Limb (tissue), 2 donors: Measurements from ENCODE around the gene ENO3.

ENCODE experiments used
- DNase-seq, 2 donors: peaks; one replicate each; pipeline ENCODE4 v3.0.0-alpha.2; 2016; ENCODE audit errors: extremely low spot score in 2 of 2

ENO3 gene

DNA sequence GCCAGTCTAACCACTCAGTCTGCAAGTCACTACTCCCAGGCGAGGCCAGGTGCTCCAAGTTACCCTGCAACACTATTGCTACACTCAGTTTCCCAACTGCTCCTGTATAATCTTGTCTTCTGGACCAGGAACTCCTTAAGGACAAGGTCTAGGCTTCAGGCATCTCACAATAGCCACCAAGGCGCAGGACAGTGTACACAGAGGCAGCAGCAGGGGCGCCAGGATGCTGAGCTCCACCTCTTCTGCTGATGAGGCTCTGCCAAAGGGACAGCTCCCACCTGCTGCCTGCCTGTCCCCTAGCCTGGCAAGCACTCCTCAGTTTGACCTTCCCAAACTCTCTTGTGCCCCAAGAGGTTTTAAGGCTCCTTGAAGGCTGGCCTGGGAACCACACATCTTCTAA lies 14.5 kb upstream of the ENO3 start:
- no peak for DNase-seq

DNA sequence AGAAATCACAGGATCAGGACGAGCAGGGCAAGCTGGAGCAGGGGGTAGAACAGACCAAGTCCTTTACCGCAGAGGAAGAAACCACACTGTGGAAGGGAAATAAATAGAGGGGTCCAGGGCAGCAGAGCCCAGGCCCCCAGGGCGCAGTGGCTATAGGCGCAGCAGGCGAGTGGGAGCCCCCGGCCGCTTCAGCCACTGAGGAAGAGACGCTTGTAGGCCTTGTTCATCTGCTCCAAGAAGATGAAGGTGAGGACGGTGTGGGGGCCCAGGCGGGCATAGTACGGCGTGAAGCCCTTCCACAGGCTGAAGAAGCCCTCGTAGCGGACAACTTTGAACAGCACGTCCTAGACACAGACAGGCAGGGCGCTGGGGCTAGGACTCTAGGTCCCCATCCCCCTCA lies 13.4 kb upstream of the ENO3 start:
- DNase-seq = no peak

DNA sequence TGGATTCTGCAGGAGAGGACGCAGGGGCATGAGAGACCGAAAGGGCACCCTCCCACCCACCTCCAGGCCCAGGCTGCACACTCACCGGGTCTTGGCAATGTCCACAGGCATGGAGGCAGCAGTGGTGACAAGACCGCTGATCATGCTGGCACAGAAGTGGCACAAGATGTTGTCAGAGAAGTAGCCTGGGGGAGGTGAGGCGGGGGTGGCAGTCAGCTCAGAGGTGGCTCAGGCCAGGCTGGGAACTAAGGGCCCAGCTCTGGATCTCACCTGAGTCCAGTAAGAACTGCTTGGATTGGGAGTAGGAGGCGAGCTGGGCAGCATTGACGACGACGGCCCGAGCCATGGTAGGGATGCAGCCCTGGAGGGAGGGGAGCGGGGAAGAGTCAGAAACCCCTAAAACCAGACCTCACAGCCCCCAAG lies 12.8 kb upstream of the ENO3 start:
- DNase-seq = no peak

DNA sequence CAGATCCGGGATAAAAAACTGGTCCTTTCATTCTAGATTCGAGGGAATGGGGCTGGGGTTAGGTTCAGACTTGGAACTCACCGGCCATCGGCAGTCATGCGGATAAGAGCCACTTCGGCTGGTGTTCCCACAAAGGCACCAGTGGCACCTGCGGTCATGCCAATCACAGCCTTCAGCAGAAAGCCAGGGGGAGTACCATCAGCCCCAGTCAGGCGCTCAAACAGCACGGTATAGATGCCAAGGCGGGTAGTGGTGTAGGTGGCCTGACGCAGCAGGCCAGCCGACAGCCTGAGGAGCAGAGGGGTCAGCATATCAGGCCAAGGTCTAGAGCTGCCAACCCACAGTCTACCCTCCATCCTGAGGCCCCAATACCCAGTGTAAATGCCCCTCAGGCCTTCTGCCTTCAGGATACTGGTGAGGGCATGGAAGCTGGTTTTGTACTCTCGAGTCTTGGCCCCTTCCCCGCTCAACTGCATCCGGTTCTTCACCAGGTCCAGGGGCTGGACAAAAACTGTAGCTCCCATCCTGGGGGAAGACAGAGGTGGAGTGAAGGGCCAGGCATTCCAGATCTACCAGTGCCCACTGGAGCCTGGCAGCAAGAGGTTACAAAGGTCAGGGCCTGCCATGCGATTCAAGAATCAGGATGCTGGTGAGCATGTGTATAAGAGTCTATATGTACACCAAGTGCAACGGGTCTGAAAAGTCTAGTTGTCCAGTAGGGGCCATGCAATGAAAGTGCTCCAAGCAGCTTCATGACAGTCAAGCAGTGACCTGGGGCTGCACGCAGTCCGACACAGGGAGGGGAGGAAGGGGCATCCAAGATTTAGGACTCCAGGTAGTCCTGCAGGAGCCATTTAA lies 12.0 kb upstream of the ENO3 start:
- DNase-seq = no peak

DNA sequence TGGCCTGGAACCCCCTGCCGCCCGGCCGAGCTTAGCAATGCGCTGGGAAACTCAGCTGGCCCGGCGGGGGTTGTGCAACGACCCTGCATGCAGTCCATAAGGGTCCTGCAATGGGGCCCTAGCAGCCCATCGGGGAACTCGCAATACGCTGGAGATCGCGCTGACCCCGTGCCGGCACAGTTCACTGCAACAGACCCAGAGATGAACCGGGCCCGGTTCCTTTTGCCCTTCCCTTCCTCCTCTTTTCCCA lies 11.4 kb upstream of the ENO3 start:
- no peak for DNase-seq

DNA sequence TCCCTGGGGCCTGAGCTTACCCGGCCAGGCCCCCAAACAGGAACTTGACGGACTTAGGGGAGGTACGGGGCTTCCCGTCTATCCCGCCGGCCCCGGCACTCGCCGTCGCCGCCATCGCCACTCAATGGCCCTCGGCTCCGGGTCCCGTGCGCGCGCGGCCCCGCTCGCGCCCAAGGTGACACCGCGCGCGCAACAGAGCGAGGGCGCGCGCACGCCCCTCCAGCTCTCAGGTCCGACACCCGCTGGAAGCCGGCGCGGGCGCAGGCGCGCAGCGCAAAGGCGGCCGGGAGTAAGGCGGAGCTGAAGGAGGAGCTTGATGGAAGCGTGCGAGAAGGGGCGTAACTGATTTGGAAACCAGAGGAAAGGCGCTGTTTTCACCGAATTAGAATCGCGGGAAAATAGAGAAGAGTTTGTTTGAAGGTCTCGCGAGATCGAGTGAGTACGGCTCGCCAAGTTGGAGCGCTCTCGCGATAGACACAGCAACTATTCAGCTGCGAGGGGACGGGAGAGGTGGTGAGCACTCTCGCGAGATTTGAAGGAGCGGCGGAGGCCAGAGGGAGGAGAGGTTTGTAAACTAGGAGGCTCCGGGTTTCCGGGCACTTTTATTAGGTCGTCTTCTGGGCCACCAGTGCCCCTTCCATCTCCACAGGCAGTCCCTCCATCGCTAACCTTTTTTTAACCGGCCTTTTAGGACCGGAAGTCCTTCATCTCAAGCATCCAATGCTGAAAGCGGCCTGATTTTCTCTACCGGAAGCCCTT lies 10.9 kb upstream of the ENO3 start, which contains the start of the genes RNF167 and SLC25A11:
RNF167 (plus strand) TSS at position 473 of the 759 bp plus-strand sequence. CDS start 642 bp downstream, outside the sequence.
SLC25A11 (minus strand) TSS at position 251 of the 759 bp plus-strand sequence; CDS start at position 115, 136 bp downstream.
- DNase-seq = peak; percentile 95 to 100

DNA sequence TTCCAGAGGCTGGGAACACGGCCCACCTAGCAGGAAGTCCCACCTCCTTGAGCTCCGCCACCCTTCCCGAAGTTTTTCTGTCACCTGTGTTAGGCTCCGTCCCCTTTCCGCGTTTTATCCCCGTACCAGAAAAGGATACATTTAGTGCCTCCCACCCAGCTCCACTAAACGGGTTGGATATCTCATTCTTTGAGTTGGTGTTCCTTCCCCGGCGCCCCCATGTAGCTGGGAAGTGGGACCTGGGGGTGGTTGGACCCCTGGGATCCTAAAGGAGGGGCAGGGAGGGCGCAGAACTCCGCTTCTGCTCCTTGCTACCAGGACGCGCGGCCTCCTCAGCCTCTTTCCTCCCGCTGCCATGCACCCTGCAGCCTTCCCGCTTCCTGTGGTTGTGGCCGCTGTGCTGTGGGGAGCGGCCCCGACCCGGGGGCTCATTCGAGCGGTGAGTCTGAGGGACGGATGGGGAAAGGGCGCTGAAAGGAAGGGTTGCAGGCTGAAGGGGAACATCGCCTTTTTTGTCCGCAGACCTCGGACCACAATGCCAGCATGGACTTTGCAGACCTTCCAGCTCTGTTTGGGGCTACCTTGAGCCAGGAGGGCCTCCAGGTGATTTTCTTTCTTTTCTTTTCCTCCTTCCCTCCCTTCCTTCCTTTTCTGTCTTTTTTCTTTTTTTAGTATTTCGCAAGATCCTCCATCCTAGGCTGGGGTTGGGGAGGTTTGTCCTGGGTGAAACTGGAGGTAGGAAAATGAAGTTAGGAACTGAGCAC lies 10.2 kb upstream of the ENO3 start:
- no peak for DNase-seq

DNA sequence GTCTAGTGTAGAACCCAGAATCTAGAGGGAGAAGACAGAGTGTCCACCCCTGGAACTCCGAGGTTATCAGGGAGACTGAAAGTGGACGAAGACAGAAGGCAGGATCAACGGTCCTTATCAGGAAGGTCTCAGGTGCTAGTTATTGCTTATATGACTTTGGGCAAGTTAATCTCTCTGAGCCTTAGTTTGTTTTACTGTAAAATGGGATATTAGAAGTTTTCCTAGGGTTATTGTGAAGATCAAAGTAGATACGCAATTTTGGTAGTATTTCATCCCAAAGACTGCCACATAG lies 9.7 kb upstream of the ENO3 start:
- DNase-seq = no peak

DNA sequence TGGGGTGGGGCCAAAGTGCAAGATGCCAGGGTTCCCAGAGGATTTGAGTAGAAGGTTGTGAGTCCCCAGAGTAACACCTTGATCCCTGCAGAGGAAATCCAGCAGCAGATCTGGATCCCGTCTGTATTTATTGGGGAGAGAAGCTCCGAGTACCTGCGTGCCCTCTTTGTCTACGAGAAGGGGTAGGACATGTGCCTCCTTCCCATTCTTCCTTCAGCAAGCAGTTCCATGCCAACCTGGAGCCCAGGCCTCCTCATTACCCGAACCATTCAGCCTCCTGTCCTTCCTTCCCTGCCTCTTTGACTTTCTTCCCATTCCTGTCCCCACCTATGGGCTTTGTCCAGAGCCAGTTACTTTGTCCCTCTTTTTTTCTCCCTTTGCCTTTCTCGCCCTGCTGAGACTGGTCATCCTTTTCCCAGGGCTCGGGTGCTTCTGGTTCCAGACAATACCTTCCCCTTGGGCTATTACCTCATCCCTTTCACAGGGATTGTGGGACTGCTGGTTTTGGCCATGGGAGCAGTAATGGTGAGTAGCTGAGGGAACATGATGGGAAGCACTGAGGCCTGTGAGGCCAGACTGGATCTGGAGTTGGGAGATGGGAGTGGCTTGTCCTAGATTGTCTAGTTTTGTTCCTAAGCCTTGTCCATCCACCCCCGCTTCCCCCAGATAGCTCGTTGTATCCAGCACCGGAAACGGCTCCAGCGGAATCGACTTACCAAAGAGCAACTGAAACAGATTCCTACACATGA lies 8.0 kb upstream of the ENO3 start:
- DNase-seq = no peak

DNA sequence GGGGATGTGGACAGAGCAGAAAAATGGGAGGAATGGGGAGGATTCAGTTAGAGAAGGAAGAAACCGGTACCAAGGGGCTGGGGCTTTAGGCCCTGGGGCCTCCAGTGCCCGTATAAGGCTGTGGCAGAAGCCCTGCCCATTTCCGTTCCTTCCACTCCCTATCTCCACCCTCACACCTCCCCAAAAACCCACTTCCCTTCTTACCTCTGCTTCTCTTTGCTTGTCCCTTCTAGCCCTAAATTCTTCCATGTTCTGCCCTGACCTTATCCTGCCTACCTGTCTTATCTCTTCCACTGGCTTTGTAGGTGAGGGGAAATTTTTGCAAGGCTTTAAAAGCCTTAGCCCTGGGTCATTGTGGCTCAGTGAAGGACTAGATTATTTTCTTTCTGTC lies 6.8 kb upstream of the ENO3 start:
- no peak for DNase-seq

DNA sequence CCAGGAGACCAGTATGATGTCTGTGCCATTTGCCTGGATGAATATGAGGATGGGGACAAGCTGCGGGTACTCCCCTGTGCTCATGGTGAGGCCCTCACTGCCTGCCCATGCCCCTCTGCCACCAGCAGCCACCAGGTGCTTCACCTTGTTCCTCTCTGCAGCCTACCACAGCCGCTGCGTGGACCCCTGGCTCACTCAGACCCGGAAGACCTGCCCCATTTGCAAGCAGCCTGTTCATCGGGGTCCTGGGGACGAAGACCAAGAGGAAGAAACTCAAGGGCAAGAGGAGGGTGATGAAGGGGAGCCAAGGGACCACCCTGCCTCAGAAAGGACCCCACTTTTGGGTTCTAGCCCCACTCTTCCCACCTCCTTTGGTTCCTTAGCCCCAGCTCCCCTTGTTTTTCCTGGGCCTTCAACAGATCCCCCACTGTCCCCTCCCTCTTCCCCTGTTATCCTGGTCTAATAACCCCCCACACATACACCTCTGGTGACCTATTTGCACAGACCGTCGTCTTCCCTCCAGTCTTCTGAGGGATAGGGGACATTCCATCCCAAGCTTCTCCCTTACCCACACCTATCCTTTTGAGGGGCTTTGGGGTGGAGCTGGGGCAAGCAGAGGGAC lies 6.3 kb upstream of the ENO3 start:
- no peak for DNase-seq

DNA sequence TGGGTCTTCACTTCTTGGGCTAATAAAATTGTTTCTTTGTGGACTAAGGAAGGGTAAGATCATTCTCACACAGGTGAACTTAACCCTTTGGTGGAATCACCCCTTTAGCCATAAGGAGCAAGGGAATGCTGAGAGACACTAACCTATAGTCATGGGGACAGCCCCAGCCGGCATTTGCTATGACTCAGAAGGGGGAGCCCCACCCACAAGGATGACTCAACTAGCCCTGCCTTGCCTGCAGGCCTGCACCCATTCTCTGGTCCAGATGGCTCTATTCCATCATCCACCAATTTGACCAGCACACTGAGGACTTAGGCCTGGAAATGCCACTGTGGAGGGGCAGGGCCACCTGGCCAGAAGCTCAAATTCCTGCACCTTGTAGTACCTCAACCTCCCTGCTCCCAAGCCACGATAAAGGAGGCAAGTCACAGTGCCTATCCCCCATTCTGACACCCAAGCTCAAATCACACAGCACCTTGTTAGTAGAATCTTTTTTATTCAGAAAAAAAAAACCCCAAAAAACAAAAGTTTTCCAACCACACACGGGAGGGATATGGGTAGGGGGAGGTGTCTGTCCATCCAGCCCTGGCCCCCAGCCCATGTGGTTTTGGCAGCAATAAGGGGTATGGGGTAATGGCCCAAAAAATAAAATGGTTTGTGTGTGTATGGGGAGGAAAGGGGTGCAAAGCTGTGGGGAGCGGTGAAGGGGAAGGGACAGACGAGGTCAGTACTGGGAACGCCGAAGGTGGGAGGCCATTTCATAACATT lies 5.6 kb upstream of the ENO3 start:
- no peak for DNase-seq

DNA sequence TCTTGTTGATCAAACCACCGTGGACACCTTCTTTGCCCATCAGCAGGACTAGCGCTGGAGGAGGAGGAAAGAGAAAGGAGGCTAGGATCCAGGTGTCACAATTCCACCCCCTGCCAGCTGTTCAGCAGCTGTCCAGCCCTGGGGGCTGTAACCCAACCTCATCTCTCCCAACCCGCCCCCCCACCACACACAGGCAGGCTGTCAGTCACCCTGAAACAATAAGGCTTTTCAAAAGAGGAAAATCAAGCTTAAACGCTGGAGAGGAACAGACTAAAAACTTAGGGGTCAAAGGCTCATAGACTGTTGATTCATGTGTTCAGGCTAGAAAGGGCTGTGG lies 5.0 kb upstream of the ENO3 start:
- no peak for DNase-seq

DNA sequence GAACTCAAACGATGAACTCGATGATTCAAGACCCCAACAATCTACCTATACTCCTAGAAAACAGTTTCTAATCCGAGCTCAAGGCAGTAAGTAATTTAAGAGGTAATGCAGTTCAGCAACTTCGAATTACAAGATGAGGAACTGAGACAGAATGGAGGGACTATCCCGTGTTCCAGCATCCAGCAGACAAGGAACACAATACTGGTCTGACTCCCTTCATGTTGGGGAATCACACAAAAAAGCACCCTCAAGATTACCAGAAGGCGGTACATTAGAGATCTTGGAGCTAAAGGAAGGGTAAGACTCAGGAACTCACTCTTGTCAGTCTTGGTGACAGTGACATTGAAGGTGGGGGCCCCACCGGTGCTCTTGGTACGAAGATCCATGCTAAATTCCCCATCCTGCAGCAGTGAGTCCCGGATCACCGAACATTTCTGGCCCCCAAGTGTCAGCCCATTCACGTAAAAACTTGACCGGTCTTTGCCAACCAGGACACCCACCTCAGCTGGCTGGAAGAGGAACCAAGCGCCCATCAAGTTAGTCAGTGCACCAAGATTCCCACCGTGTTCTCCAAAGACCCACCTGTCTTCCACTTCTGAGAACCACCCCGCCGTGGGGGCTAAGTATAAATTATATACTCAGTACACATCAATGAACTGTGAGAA lies 4.5 kb upstream of the ENO3 start:
- DNase-seq = no peak

DNA sequence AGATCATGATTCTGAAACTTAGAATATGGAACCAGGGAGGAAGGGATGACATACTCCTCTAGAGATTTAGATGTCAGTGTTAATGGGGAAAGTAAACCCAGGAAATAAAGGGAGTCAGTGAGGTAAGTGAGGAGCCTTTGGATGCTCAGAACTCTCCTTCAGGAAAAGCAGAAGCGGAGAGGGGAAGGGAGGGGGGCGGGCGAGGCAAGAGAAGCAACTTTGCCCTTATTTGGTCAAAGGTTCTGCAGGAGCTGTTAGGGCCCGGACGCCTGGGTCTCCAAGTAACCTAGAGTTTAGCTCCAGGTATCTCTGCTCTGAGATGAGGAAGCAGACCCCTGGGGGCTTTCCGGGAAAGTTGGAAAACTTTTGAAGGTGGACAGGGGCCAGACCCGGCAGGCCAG lies 3.9 kb upstream of the ENO3 start:
- no peak for DNase-seq

DNA sequence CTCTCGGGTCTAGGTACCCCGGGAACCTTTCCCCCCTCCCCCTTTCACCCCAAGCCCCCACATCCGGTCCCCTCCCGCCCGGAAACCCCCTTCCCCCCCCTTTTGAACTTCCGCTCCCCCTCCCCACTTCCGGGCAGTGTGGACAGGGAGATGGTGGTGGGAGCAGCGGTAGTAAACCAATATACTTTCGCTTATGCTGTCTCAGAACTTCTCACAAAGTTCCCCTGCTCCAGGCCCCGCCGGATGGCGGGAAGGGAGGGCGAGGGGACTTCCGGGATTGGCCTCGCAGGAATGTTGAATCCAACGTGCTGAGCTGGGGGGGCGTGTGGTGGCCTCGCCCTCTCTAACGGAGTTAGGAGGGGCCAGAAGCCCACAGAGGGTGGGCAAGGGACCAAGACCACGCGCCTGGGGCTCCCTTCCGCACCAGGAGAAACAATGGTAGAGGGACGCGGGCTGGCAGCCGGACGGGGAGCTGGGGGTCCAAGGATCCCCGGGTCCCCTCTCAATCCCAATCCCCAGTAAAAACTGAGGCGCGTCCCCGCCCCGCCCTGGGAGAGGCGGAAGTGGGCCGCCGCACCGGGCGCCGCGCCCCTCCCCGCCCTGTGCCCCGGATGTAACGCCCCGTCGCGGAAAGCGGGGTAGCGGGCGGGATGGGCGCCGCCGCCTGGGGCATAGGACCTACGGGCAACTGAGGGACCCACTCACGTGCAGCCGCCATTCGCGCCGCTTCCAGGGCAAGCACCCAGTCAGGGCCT lies 3.3 kb upstream of the ENO3 start:
- peak; percentile 64 to 81 for DNase-seq

DNA sequence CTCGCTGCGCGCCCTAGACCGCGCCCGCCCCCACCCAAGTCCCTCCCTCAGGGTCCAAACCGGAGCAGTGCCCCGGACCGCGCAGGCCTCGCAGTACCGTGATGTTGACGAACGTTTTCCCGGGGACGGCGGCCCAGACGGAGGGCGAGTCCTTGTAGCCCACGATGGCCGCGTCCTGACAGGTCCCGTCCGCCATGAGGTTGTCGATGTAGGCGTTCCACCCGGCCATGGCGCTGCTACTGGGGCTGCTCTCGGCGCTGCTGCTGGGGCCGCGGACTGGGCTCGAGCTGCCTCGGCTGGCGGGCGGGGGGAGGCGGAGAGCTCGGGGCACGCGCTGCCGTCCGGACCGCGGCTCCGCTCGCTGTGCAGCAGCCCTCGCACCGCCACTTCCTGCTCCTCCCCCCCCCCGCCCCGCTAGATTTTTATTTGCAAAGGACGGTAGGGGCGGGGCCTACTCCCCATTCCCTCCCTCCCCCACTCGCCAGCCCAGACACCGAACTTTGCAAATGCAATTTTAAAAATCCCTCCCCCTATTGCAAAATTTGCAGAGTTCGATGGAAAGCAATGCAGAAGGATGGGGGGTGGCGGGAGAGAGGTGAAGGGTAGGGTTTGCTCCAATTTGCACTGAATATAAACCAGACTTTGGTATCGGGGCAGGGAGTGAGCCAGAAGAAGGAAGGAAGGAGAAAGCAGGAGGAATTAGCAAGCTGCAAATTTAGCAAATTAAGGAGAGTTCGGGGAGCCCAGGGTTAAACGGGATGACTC lies 2.6 kb upstream of the ENO3 start, which contains the start of gene PFN1:
PFN1 (minus strand) TSS at position 365 of the 765 bp plus-strand sequence; CDS start at position 229, 136 bp downstream.
- peak; percentile 93 to 94 for DNase-seq

DNA sequence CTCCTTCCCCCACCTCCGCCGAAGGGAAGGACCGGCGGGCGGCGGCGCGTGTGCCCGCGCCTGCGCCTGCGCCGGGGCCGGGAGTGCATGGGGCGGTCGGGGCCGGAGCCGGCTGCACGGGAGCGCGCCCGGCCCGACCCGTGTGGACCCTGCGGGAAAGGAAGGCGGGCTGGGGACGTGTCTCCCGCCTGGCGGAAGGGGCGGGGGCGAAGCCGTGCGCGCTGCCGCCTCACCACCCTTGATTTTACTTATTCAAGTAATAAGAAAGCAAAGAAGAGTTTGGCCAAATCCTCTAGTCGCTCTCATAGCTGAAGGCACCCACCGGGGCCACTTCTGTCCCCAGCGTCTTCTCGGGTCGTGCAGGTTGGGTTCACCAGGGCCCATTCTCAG lies 2.0 kb upstream of the ENO3 start:
- peak; percentile 84 to 90 for DNase-seq
